Middle frontal gyrus (tissue), 1 donor: Measurements from ENCODE around the gene ZNF511.

ENCODE experiments used
- DNase-seq: peaks from one replicate; pipeline ENCODE4 v3.0.0-alpha.2; 2015; ENCODE audit warnings: low spot score; ENCODE audit errors: extremely low spot score

ZNF511 gene

GRCh38 chr10:133351408-133352318 lies 42.9 kb downstream of the ZNF511 start:
- no peak for DNase-seq

GRCh38 chr10:133353202-133353959 lies 44.7 kb downstream of the ZNF511 start:
- DNase-seq: no peak

DNA sequence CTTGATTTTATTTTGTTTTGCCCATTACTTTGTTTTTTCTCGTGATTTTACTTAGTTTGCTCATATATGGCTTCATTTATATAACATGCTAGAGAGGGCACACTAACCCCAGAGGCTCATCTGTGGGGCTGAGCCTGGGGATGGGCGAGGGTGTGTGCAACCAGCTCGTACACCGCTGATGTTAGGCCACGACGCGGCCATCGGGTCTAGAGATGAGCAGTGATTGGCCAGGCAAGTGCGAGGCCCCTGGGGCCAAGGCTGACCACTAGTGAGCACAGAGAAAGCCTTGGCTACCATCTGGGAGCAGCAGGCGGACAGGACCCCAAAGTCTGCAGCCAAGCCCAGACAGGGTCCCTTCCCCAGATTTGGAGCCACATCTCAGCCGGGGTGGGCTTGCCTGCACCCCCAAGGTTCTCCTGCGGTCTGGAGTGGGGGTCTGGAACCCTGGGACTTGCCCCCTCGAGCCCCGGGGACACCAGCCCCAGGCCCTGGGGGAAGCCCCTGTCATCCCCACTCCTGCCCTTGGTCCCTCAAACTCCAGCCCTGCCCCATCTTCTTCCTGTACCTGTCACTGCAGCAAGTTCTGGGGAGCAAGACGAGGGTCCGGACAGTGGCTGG lies 45.4 kb downstream of the ZNF511 start:
- DNase-seq: no peak

DNA sequence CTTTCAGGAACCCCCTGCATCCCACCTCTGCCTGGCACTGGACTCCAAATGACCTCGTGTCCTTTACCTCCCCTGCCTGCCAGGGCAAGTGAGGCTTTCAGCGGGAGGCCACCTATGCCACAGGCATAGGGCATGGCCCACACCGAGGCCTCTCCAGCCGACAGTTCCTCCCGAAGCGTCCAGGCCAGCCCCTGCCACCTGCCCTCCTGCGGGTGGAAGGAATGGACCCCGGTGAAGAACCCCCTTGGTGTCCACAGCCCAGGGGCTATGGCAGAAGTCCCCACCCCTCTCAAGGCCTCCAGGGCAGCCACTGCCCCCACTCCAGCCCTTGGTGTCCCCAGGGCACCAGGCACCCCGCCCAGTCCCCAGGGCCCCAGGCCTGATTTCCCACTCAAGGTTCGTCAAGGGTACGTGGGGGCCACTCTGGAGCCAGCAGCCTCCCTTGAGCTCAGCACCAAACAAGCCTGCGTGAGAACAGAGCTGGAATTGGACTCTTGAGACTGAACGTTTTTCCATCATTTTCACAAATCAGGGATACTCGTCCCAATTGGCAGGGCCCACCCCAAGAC lies 46.0 kb downstream of the ZNF511 start:
- DNase-seq: no peak

DNA sequence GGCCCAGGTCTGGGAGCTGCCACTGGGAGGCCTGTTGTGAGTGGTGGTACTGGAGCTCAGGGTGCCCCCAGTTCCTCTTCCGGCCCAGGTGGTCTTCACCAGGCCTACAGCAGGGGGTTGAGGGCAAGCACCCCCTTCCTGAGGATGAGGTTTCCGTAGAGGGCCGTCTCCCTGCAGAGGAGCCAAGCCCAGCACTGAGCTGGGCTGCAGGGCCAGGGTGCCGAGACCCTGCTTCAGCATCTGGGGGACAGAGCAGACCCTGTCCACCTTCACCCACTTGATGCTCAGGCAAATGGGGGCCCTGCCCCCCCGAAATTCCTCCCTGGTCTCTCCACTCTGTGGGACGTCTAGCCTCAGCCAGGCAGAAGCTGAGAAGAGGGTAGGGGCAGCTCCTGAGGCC lies 46.6 kb downstream of the ZNF511 start:
- no peak for DNase-seq

GRCh38 chr10:133355991-133356390 lies 47.3 kb downstream of the ZNF511 start:
- DNase-seq: no peak

GRCh38 chr10:133356549-133357284 lies 48.0 kb downstream of the ZNF511 start:
- DNase-seq: no peak

DNA sequence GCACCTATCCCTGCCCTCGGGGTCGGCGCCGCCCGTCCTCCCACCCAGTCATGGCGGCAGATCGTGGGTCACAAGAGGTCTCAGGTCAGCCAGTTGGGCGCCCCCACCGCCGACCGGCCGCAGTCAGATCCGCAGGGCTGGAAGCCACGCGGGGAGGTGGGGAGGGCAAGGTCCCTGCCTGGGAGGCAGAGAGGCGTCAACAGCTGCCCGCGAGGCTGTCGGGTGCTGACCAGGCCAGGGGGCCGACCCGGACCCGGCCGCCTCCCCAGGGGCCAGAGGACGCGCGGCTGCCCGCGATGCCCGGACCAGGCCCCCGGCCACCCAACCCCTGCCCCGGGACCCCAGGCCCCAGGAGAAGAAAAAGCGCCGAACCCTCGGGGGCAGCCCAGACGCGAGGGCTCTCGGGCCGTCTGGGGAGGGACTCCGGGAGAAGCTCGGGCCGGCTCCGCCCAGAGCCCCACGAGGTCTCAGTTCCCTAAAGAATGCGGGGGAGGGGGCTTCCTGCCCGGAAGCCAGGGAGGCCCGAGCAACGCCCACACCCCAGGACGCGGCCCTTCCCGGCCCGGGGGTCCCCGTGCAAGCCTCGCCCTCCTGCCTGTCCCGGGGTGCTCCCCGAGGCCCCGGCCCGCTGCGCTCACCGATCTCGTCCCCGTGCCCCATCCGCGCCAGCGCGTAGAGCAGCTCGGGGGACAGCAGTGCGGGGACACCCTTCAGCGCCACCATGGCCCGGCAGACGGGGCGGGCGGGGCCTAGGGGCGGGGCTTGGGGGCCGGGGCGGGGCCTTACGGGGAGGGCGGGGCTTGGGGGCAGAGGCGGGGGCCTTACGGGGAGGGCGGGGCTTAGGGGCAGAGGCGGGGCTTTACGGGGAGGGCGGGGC lies 48.8 kb downstream of the ZNF511 start, which contains the start of gene FUOM:
TSS of gene FUOM (minus strand) at position 735 of the 877 bp plus-strand sequence. CDS start at position 723, 12 bp downstream.
- no peak for DNase-seq

DNA sequence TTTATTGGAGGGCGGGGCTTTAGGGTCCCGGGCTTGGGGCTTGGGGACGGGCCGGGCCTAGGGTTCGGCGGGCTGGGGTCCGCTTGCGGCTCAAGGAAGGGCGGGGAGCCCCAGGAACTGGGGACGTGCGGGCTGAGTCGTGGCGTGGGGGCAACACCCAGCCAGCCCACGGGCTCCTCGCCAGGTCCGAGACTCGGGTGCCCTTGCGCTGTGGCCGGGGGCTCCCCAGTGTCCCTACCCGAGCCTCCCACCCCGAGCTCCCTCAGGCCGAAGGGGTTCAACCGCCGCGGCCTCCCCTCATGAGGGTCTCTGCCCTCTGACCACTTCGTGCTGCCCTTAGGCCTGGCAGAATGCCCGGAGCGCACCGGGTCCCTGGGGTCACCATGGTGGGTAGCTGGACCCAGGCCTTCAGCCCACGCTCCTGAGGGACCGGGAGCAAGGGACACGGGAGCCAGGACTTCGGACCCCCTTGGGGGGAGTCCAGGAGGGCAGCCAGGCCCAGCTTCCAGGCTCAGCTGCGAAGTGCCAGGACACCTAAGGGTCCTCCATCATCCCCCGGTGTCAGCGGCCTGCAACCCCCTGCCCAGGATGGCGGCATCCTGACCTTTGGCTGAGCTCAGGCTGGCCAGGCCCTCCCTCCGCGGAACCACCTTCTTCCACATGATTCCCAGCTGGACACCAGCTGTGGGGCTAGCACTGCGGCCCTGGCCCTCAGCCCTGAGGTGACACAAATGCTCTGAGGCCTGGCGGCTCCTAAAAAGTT lies 49.6 kb downstream of the ZNF511 start:
- DNase-seq: no peak

- no peak for DNase-seq
Measured at GRCh38 chr10:133358925-133359310, 50.2 kb downstream of the ZNF511 start.

GRCh38 chr10:133359554-133359971 lies 50.8 kb downstream of the ZNF511 start:
- no peak for DNase-seq

- no peak for DNase-seq
Measured at GRCh38 chr10:133359972-133360610, 51.4 kb downstream of the ZNF511 start.

GRCh38 chr10:133361227-133361626 lies 52.5 kb downstream of the ZNF511 start:
- no peak for DNase-seq

- no peak for DNase-seq
Measured at GRCh38 chr10:133361773-133362441, 53.2 kb downstream of the ZNF511 start.
